Pulmonary artery endothelial cell (primary cell): Measurements from ENCODE around the gene NAT14. TPM values are rescaled to one million over a fixed set of nuclear protein-coding genes. Genes with fewer than 3 reads are reported as not detected.
A peak's percentile ranks its signal among the peaks of the same experiment; 100 is the strongest.
"Not testable (repeated sequence)": the region's sequence is repeated elsewhere in the genome, so short reads cannot be mapped to it uniquely, and the experiment has no call there.

Experiments
- DNase-seq: peaks from one replicate; pipeline ENCODE4 v3.0.0-alpha.2; 2011; ENCODE audit warnings: low read depth, low spot score
- total RNA-seq: library from RNA; depleted of rRNA; stranded (reverse); fragments of >200 nt; gene quantifications from 2 replicates; pipeline ENCODE4 v1.2.3, GENCODE V29; 2014

The NAT14 gene
- total RNA-seq, 1 donor from 2014 or later, result 21.2 TPM

- no peak for DNase-seq
These were observed 17.4 kb downstream of the NAT14 start for GRCh38 chr19:55502197-55502952.

- DNase-seq, result no peak
These were observed 18.1 kb downstream of the NAT14 start for GRCh38 chr19:55503157-55503501.

- DNase-seq, result peak; percentile 66
These were observed 18.7 kb downstream of the NAT14 start for GRCh38 chr19:55503502-55504251.

- no peak for DNase-seq
These were observed 19.2 kb downstream of the NAT14 start for GRCh38 chr19:55504252-55504603.

GRCh38 chr19:55504981-55505380, 20.0 kb downstream of the NAT14 start:
- no peak for DNase-seq

GRCh38 chr19:55508120-55508519, 23.1 kb downstream of the NAT14 start:
- DNase-seq, result no peak

- peak; percentile 68 for DNase-seq
These were observed 32.1 kb downstream of the NAT14 start for GRCh38 chr19:55516878-55517620.

- DNase-seq, result no peak
These were observed 34.7 kb downstream of the NAT14 start for GRCh38 chr19:55519451-55520311.

- DNase-seq, result no peak
These were observed 35.8 kb downstream of the NAT14 start for GRCh38 chr19:55520691-55521292.

- DNase-seq, result no peak
These were observed 40.5 kb downstream of the NAT14 start for GRCh38 chr19:55525289-55526101.

GRCh38 chr19:55526216-55527196, 41.5 kb downstream of the NAT14 start:
- DNase-seq, result no peak

GRCh38 chr19:55527197-55528029, 42.4 kb downstream of the NAT14 start:
- DNase-seq, result no peak

- DNase-seq, result no peak
These were observed 43.2 kb downstream of the NAT14 start for GRCh38 chr19:55528030-55528803.

- DNase-seq, result no peak
These were observed 44.7 kb downstream of the NAT14 start for GRCh38 chr19:55529636-55530234.

- no peak for DNase-seq
These were observed 46.0 kb downstream of the NAT14 start for GRCh38 chr19:55530996-55531395.

GRCh38 chr19:55534280-55534679, 49.3 kb downstream of the NAT14 start:
- not testable (repeated sequence) for DNase-seq
